A549 (cell line): Measurements from ENCODE around the gene ACVR1.

Experiments used
- MAX ChIP-seq: IDR thresholded peaks from 2 replicates; pipeline ENCODE4 v1.6.1; 2012
- MAZ ChIP-seq: fragments of 150-350 bp; IDR thresholded peaks from 2 replicates; pipeline ENCODE4 v1.6.1; 2014; ENCODE audit warnings: antibody characterized with exemption, low read depth, low read length, borderline replicate concordance
- RFX5 ChIP-seq: fragments of 450-650 bp; IDR thresholded peaks from 2 replicates; pipeline ENCODE4 v1.7.1; 2014; ENCODE audit warnings: antibody characterized with exemption, mild to moderate bottlenecking, moderate library complexity
- TF ChIP-seq, protein P1 (sequence below): fragments of >200 bp; sonication (Bioruptor Twin); formaldehyde crosslinking; IDR thresholded peaks from 3 replicates; pipeline ENCODE4 v1.5.1; 2016

DNA sequence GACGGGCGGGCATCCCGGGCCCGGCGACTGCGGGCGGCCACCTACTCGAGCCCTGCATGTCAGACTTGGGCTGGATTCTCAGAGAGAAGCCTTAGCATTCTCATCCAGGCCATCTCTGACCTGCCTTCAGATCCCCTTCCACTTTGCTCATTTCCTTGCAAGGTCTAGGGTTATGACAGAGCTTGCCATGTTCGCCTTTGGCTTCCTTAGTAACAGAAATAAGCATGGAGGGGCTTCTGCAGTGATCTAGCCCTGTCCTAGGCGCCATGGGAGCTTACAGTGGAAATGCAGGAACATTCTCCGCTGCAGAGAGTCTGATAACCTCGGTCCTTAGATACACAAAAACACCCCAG is 632 bp upstream of the ACVR1 start:
- TF ChIP-seq, protein P1, sequence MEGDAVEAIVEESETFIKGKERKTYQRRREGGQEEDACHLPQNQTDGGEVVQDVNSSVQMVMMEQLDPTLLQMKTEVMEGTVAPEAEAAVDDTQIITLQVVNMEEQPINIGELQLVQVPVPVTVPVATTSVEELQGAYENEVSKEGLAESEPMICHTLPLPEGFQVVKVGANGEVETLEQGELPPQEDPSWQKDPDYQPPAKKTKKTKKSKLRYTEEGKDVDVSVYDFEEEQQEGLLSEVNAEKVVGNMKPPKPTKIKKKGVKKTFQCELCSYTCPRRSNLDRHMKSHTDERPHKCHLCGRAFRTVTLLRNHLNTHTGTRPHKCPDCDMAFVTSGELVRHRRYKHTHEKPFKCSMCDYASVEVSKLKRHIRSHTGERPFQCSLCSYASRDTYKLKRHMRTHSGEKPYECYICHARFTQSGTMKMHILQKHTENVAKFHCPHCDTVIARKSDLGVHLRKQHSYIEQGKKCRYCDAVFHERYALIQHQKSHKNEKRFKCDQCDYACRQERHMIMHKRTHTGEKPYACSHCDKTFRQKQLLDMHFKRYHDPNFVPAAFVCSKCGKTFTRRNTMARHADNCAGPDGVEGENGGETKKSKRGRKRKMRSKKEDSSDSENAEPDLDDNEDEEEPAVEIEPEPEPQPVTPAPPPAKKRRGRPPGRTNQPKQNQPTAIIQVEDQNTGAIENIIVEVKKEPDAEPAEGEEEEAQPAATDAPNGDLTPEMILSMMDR = no peak
- TF ChIP-seq MAX (no peak), MAZ (no peak), RFX5 (no peak)
